Measurements from ENCODE around the gene ANKRD37. TPM values are rescaled to one million over a fixed set of nuclear protein-coding genes. Genes with fewer than 3 reads are reported as not detected.

Gene ANKRD37
- total and polyA plus RNA-seq, 12 donors = 7.6 to 28.6 (median 13.7) TPM

DNA sequence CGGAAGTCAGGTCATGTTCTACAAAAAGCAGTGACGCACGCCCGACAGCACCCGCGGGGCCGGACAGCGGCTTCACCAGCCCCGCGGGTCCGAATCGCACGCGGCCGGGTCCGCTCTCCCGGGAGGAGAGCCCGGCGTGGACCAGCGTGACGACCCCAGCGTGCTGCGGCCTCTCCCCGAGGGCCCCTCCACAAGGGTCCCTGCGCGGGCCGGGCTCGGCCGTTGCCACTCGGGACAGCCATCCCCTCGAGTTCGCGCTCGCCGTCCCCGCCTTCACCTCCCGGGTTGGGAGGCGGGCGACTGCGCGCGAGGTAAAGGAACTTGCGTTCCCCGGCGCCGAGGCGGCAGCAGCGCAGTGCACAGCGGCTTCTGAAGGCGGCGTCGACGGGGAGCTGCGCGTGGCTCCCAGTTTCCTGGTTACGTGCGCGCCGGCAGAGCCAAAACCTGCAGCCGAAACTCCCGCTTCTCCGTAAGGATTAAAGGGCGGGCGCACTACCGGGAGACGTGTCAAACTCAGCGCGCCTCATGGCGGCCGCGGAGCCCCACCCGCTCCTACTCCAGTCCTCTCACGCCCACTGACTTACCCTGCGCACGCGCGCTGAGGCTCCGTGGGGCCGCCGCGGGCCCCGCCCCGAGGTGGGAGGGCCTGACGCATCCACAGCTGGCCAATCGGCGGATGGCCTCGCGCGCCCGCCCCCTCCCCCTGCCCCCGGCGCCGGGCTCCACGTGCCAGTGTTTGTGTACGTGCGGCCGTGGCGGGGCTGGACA is 501 bp upstream of the ANKRD37 start:
- Histone ChIP-seq H3K4me3 (peak overlapping the region; percentile 58 to 83 (median 73)), H3K36me3 (peaks cover 0 to 29% (median 6%) of the 10 kb centered on the region in 9 donors), H3K9me3 (no peaks in the 10 kb centered on the region), H3K4me1 (peaks cover 7 to 47% (median 43%) of the 10 kb centered on the region in 9 donors), H3K27me3 (no peaks in the 10 kb centered on the region), H3K27ac (peak overlapping the region; percentile 98 to 100 (median 99))
- peak; percentile 96 to 99 (median 97) for ATAC-seq
- 0 to 1% methylated on average over 98 of the region's 98 CpGs for WGBS, 2 donors
- TF ChIP-seq, protein P1, sequence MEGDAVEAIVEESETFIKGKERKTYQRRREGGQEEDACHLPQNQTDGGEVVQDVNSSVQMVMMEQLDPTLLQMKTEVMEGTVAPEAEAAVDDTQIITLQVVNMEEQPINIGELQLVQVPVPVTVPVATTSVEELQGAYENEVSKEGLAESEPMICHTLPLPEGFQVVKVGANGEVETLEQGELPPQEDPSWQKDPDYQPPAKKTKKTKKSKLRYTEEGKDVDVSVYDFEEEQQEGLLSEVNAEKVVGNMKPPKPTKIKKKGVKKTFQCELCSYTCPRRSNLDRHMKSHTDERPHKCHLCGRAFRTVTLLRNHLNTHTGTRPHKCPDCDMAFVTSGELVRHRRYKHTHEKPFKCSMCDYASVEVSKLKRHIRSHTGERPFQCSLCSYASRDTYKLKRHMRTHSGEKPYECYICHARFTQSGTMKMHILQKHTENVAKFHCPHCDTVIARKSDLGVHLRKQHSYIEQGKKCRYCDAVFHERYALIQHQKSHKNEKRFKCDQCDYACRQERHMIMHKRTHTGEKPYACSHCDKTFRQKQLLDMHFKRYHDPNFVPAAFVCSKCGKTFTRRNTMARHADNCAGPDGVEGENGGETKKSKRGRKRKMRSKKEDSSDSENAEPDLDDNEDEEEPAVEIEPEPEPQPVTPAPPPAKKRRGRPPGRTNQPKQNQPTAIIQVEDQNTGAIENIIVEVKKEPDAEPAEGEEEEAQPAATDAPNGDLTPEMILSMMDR (IDR thresholded peaks at IDR 0.05) = no peak
- intact Hi-C loops (cut with DNase I) = loop anchor here in 8 of 10 donors (2.0 to 10.0 kb wide), 8 partner anchors 29 to 209 kb away; partner anchors contain the start of genes CFAP97 (in 3 of the 8), CCDC110 (in 1 of the 8), SNX25 (in 1 of the 8) and UFSP2 (in 1 of the 8)
- peak; percentile 96 to 98 for DNase-seq

DNA sequence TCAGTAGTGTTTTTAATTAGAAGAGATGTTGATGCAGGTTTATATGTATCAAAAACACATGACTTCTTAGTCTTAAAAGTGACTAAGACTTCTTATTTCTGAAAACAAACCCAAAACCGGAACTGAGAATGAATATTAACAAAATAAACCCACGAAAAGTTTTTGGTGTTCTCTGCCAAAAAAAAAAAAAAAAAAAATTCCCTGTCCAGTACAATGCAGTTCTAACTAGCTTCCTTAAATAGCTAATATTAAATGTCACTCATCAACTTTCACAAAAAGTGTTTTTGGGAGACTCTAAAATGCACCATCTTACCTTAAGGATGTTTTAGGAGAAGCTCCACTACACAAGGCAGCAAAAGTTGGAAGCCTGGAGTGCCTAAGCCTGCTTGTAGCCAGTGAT is 2.0 kb downstream of the ANKRD37 start:
- Histone ChIP-seq H3K27me3 (no peaks in the 10 kb centered on the region), H3K4me3 (no peak overlapping the region), H3K36me3 (peaks cover 0 to 54% (median 11%) of the 10 kb centered on the region in 9 donors), H3K9me3 (no peaks in the 10 kb centered on the region), H3K4me1 (peaks cover 7 to 47% (median 43%) of the 10 kb centered on the region in 9 donors), H3K27ac (peak overlapping the region in 4 of 10 donors; percentile 2 to 100 (median 10))
- WGBS, 2 donors = 28 to 37% methylated on average over 2 of the region's 2 CpGs
- TF ChIP-seq, protein P1 (IDR thresholded peaks at IDR 0.05) = no peak
- DNase-seq = no peak
- ATAC-seq = no peak
- intact Hi-C loops (cut with DNase I) = loop anchor here in 8 of 10 donors (2.0 to 10.0 kb wide), 8 partner anchors 26 to 206 kb away; partner anchors contain the start of genes CFAP97 (in 3 of the 8), CCDC110 (in 1 of the 8), SNX25 (in 1 of the 8) and UFSP2 (in 1 of the 8)

DNA sequence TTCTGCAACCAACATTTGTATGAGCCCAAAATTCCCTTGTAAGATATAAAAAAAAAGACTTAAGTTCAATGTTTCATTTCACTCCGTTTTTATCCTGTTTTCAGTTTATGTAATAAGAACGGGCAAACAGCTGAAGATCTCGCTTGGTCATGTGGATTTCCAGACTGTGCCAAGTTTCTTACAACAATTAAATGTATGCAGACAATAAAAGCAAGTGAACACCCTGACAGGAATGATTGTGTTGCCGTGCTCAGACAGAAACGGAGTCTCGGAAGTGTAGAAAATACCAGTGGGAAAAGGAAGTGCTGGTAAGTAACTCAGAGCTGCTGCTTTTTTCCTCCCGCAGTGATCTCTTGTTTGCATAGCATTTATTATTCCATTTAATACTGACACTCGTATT is 2.8 kb downstream of the ANKRD37 start:
- no peak for DNase-seq
- ATAC-seq = no peak
- Histone ChIP-seq H3K27ac (peak overlapping the region in 2 of 10 donors; percentile 12 to 22), H3K27me3 (no peaks in the 10 kb centered on the region), H3K4me3 (no peak overlapping the region), H3K9me3 (no peaks in the 10 kb centered on the region), H3K4me1 (peaks cover 7 to 45% (median 39%) of the 10 kb centered on the region in 9 donors), H3K36me3 (peaks cover 0 to 61% (median 15%) of the 10 kb centered on the region in 9 donors)
- intact Hi-C loops (cut with DNase I) = loop anchor here in 8 of 10 donors (2.0 to 10.0 kb wide), 8 partner anchors 25 to 205 kb away; partner anchors contain the start of genes CFAP97 (in 3 of the 8), CCDC110 (in 1 of the 8), SNX25 (in 1 of the 8) and UFSP2 (in 1 of the 8)
- TF ChIP-seq, protein P1 (IDR thresholded peaks at IDR 0.05) = no peak
- WGBS, 2 donors = 56 to 64% methylated on average over 8 of the region's 8 CpGs

DNA sequence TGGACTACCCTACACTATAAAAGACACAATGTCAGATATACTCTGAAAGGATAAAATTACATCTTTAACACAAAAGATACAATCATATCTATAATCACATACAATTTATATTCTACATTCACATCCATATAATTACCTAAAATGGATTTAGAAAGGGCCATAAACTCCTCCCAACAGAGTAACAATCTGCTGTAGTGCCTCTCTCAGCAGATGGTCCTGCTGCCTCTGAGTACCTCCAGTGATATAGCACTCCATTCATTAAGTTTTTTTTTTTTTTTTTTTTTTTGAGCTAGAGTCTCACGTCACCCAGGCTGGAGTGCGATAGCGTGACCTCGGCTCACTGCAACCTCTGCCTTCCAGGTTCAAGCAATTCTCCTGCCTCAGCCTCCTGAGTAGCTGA is 7.4 kb downstream of the ANKRD37 start:
- intact Hi-C loops (cut with DNase I) = no loop called here
- no peak for ATAC-seq
- Histone ChIP-seq H3K36me3 (peaks cover 0 to 100% (median 45%) of the 10 kb centered on the region in 9 donors), H3K27ac (no peak overlapping the region), H3K4me1 (peaks cover 0 to 14% (median 10%) of the 10 kb centered on the region in 9 donors), H3K27me3 (no peaks in the 10 kb centered on the region), H3K4me3 (no peak overlapping the region), H3K9me3 (no peaks in the 10 kb centered on the region)
- TF ChIP-seq, protein P1 (IDR thresholded peaks at IDR 0.05) = no peak
- 90 to 95% methylated on average over 4 of the region's 4 CpGs for WGBS, 2 donors
- no peak for DNase-seq

All from heart right ventricle (tissue), 16 donors.